Progenitor cell of endocrine pancreas (in vitro differentiated cells): ENCODE data around the gene CAPRIN1. TPM values are rescaled to one million over a fixed set of nuclear protein-coding genes. Genes with fewer than 3 reads are reported as not detected.
"Not testable (repeated sequence)": the region's sequence is repeated elsewhere in the genome, so short reads cannot be mapped to it uniquely, and the experiment has no call there.

Source experiments
- DNase-seq: peaks from one replicate; pipeline ENCODE4 v3.0.0; 2021; ENCODE audit warnings: low spot score; ENCODE audit not compliant: unreplicated experiment
- H3K27ac Mint-ChIP-seq: 2 replicates; pipeline ENCODE4 v1.8.0; 2021; ENCODE audit warnings: mild to moderate bottlenecking, moderate library complexity, mixed read lengths
- H3K27me3 Mint-ChIP-seq: 2 replicates; pipeline ENCODE4 v1.8.0; 2021; ENCODE audit warnings: mixed read lengths
- H3K36me3 Mint-ChIP-seq: 2 replicates; pipeline ENCODE4 v1.8.0; 2022; ENCODE audit warnings: mixed read lengths; ENCODE audit not compliant: insufficient read depth
- H3K4me1 Mint-ChIP-seq: 2 replicates; pipeline ENCODE4 v1.8.0; 2021; ENCODE audit warnings: low read depth, mixed read lengths
- H3K4me3 Mint-ChIP-seq: 2 replicates; pipeline ENCODE4 v1.8.0; 2021; ENCODE audit warnings: low read depth, mild to moderate bottlenecking, moderate library complexity, mixed read lengths
- H3K9me3 Mint-ChIP-seq: 2 replicates; pipeline ENCODE4 v1.8.0; 2021; ENCODE audit warnings: low read depth, mixed read lengths
- total RNA-seq: library from RNA; stranded (reverse); gene quantifications from 2 replicates; pipeline ENCODE4 v1.2.1, GENCODE V29; 2021
- TF ChIP-seq, protein P1 (sequence below): fragments of 200-600 bp; sonication (generic); IDR thresholded peaks from one replicate; pipeline ENCODE4 v1.5.0; 2021; ENCODE audit warnings: antibody characterized with exemption, mild to moderate bottlenecking; ENCODE audit not compliant: unreplicated experiment

CAPRIN1 gene
- total RNA-seq, 1 donor from 2014 or later = 325 TPM

DNA sequence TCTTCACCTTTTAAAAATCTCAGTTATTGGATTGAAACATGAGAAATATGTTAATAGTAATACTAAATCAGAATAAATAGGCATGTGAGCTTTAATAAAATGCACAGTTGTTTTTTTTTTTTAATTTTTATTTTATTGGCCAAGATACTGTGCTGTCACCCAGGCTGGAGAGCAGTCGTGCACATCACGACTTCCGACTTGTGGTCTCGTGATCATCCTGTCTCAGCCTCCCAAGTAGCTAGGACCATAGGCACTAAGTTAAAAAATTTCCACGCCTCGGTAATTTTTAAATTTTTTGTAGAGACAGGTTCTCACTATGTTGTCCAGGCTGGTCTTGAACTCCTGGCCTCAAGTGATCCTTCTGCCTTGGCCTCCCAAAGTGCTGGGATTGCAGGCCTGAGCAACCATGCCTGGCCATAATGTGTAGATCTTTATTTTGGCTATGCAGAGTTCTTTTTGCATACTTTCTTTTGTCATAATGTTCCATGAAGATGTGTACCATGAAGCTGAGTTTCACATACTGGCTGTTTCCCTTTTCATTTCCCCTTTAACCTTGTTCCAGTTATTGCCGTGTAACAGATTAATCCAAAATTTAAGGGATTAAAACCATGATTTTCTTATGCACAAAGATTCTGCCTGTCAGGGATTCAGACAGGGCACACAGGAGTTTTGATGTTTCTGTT is 16.0 kb downstream of the CAPRIN1 start:
- peaks cover 19% of the 10 kb centered on the region for H3K36me3 Mint-ChIP-seq
- no peak overlapping the region for H3K4me3 Mint-ChIP-seq
- H3K27ac Mint-ChIP-seq = peak overlapping the region; percentile 3
- TF ChIP-seq, protein P1, sequence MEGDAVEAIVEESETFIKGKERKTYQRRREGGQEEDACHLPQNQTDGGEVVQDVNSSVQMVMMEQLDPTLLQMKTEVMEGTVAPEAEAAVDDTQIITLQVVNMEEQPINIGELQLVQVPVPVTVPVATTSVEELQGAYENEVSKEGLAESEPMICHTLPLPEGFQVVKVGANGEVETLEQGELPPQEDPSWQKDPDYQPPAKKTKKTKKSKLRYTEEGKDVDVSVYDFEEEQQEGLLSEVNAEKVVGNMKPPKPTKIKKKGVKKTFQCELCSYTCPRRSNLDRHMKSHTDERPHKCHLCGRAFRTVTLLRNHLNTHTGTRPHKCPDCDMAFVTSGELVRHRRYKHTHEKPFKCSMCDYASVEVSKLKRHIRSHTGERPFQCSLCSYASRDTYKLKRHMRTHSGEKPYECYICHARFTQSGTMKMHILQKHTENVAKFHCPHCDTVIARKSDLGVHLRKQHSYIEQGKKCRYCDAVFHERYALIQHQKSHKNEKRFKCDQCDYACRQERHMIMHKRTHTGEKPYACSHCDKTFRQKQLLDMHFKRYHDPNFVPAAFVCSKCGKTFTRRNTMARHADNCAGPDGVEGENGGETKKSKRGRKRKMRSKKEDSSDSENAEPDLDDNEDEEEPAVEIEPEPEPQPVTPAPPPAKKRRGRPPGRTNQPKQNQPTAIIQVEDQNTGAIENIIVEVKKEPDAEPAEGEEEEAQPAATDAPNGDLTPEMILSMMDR = no peak
- no peaks in the 10 kb centered on the region for H3K27me3 Mint-ChIP-seq
- no peaks in the 10 kb centered on the region for H3K9me3 Mint-ChIP-seq
- DNase-seq = no peak
- peaks cover 12% of the 10 kb centered on the region for H3K4me1 Mint-ChIP-seq

DNA sequence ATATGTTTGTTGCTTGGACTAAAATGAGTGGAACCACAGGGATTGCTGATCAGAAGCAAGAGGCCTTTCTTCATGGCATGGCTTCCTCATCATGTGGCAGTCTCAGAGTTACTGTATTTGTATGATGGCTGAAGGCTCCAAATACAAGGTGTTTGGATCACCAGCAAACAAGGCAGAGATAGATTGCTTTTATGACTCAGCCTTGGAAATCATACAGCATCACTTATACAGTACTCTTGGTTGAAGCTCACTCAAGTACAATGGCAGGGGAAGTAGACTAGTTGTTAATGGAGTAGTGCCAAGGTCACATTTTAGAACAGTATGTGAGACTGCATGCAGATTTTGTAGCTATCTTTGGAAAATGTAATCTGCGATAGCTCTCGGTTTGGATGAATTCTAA is 16.6 kb downstream of the CAPRIN1 start:
- Mint-ChIP-seq H3K4me3 (no peak overlapping the region), H3K27ac (peak overlapping the region; percentile 3), H3K27me3 (no peaks in the 10 kb centered on the region), H3K36me3 (peaks cover 20% of the 10 kb centered on the region), H3K4me1 (peaks cover 10% of the 10 kb centered on the region), H3K9me3 (no peaks in the 10 kb centered on the region)
- no peak for DNase-seq
- TF ChIP-seq, protein P1 = no peak

DNA sequence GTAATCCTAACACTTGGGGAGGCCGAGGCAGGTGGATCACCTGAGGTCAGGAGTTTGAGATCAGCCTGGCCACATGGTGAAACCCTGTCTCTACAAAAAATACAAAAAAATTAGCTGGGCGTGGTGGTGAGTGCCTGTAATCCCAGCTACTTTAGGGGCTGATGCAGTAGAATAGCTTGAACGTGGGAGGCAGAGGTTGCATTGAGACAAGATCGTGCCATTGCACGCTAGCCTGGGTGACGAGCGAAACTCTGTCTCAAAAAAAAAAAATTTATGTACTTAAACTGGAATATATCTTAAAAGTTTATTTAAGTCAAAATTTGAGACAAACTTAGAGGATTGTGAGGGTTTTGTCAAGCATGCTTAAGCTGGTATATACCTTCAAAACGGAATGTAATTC is 19.8 kb downstream of the CAPRIN1 start:
- peaks cover 13% of the 10 kb centered on the region for H3K36me3 Mint-ChIP-seq
- DNase-seq, H3K4me1 Mint-ChIP-seq, H3K9me3 Mint-ChIP-seq, H3K27ac Mint-ChIP-seq, H3K4me3 Mint-ChIP-seq, H3K27me3 Mint-ChIP-seq: not testable (repeated sequence)

GRCh38 chr11:34072041-34072440 is 20.5 kb downstream of the CAPRIN1 start:
- H3K4me1 Mint-ChIP-seq = peaks cover 8% of the 10 kb centered on the region
- DNase-seq = no peak
- TF ChIP-seq, protein P1 = no peak
- no peaks in the 10 kb centered on the region for H3K27me3 Mint-ChIP-seq
- H3K4me3 Mint-ChIP-seq = no peak overlapping the region
- no peaks in the 10 kb centered on the region for H3K9me3 Mint-ChIP-seq
- no peak overlapping the region for H3K27ac Mint-ChIP-seq
- H3K36me3 Mint-ChIP-seq = peaks cover 14% of the 10 kb centered on the region

DNA sequence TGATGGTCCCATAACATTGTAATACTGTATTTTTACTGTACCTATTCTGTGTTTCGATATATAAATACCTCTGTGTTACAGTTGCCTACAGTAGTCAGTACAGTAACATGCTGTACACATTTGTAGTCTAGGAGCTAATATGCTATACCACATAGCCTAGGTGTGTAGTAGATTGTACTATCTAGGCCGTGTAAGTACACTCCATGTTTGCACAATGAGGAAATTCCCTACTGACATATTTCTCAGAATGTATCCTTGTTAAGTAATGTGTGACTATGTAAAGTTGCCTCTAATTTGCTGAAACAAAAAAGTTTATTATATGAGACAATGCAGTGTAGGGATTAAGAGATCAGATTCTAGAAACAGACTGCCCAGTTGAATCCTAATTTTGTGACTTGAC is 21.3 kb downstream of the CAPRIN1 start:
- no peaks in the 10 kb centered on the region for H3K27me3 Mint-ChIP-seq
- H3K36me3 Mint-ChIP-seq = peaks cover 18% of the 10 kb centered on the region
- H3K4me1 Mint-ChIP-seq = peaks cover 5% of the 10 kb centered on the region
- H3K27ac Mint-ChIP-seq = no peak overlapping the region
- no peak overlapping the region for H3K4me3 Mint-ChIP-seq
- no peak for DNase-seq
- TF ChIP-seq, protein P1 = no peak
- H3K9me3 Mint-ChIP-seq = no peaks in the 10 kb centered on the region

DNA sequence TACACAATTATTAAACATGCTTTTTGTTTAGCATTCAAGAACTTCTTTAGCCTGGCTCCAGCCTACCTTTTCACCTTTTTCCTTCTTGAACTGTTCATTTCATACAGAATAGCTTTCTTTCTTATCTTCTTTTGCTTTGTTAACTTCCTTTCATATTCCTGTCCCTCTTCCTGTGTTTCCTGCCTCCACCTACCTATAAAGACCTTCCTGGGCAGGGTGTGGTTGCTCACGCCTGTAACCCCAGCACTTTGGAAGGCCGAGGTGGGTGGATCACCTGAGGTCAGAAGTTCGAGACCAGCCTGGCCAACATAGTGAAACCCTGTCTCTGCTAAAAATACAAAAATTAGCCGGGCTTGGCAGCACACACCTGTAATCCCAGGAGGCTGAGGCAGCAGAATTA is 22.9 kb downstream of the CAPRIN1 start:
- Mint-ChIP-seq H3K9me3 (no peaks in the 10 kb centered on the region), H3K36me3 (peaks cover 25% of the 10 kb centered on the region), H3K4me3 (no peak overlapping the region), H3K27ac (peak overlapping the region; percentile 85), H3K27me3 (no peaks in the 10 kb centered on the region), H3K4me1 (peaks cover 4% of the 10 kb centered on the region)
- DNase-seq = no peak
- TF ChIP-seq, protein P1 = no peak
